RWPE1 (cell line): ENCODE results near the gene SIN3A.
A peak's percentile ranks its signal among the peaks of the same experiment; 100 is the strongest.

Experiments
- CTCF ChIA-PET: fragments of 350-600 bp; sonication (Branson Sonifier 250); formaldehyde crosslinking; extraction: SDS; loops from one replicate; lab custom pipeline; 2021; lab: Yijun Ruan, JAX
- POLR2A ChIA-PET: fragments of 400-600 bp; formaldehyde crosslinking; extraction: SDS; loops from one replicate; lab custom pipeline; 2020; ENCODE audit warnings: antibody characterized with exemption; ENCODE audit not compliant: low non-redundant PET; lab: Yijun Ruan, JAX
- DNase-seq: peaks from one replicate; pipeline ENCODE4 v3.0.0; 2012; ENCODE audit warnings: low spot score
- H3K27ac ChIP-seq: fragments of 450-650 bp; 2 replicates; pipeline ENCODE4 v1.5.1; 2017
- TF ChIP-seq, protein P1 (sequence below): fragments of 450-650 bp; conservative IDR thresholded peaks from 2 replicates; pipeline ENCODE4 v1.5.1; 2017; ENCODE audit warnings: low read depth, mild to moderate bottlenecking

The SIN3A gene

GRCh38 chr15:75436881-75437280 lies 14.6 kb downstream of the SIN3A start:
- no peak for DNase-seq
- TF ChIP-seq, protein P1, sequence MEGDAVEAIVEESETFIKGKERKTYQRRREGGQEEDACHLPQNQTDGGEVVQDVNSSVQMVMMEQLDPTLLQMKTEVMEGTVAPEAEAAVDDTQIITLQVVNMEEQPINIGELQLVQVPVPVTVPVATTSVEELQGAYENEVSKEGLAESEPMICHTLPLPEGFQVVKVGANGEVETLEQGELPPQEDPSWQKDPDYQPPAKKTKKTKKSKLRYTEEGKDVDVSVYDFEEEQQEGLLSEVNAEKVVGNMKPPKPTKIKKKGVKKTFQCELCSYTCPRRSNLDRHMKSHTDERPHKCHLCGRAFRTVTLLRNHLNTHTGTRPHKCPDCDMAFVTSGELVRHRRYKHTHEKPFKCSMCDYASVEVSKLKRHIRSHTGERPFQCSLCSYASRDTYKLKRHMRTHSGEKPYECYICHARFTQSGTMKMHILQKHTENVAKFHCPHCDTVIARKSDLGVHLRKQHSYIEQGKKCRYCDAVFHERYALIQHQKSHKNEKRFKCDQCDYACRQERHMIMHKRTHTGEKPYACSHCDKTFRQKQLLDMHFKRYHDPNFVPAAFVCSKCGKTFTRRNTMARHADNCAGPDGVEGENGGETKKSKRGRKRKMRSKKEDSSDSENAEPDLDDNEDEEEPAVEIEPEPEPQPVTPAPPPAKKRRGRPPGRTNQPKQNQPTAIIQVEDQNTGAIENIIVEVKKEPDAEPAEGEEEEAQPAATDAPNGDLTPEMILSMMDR: no peak
- ChIA-PET CTCF (interaction anchor here (0.6 kb wide), 1 partner anchor 50 kb away, joined by 3 read pairs; no protein-coding TSS in a partner anchor), POLR2A (no interaction called here)
- H3K27ac ChIP-seq: peak overlapping the region; percentile 65

- CTCF ChIA-PET: interaction anchor here (1.1 kb wide), 1 partner anchor 490 kb away, joined by 3 read pairs; no protein-coding TSS in a partner anchor
- POLR2A ChIA-PET: no interaction called here
- no peak for DNase-seq
- H3K27ac ChIP-seq: no peak overlapping the region
- TF ChIP-seq, protein P1: no peak
These were observed 19.8 kb downstream of the SIN3A start for GRCh38 chr15:75431682-75432081.

GRCh38 chr15:75431270-75431669 lies 20.2 kb downstream of the SIN3A start:
- DNase-seq: no peak
- TF ChIP-seq, protein P1: no peak
- ChIA-PET POLR2A (no interaction called here), CTCF (interaction anchor here (1.1 kb wide), 1 partner anchor 490 kb away, joined by 3 read pairs; no protein-coding TSS in a partner anchor)
- no peak overlapping the region for H3K27ac ChIP-seq

DNA sequence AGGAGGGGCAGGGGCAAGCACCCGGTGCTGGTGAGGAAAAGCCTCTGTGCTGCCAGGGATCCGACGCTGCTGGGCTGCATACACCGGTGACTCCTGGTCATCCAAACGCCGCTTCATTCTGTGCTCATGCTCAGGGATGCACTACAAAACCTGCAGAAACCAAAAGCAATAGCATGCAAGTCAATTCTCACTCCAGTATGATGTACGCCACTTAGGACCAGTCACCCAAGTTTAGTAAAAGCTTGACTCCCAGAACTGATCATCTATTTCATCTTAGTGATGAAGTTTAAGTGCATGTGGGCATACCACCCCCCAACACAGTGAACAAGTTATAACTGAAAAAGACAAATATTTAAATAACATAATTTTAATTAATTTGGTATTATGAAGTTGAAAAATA lies 21.2 kb downstream of the SIN3A start:
- ChIA-PET POLR2A (no interaction called here), CTCF (no interaction called here)
- no peak overlapping the region for H3K27ac ChIP-seq
- DNase-seq: no peak
- TF ChIP-seq, protein P1: no peak

DNA sequence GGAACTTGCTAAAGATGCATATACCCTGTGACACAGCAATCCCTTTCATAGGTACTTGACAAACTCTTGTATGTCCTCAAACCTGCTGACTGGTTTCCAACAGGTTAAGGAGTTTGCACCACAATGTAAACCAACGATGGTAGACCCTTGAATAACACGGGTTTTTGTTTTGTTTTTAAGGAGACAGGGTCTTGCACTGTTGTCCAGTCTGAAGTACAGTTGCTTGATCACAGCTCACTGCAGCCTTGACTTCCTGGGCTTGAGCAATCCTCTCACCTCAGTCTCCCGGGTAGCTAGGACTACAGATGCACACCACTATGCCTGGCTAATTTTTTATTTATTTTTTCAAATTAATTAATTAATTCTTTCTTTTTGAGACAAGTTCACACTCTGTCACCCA lies 23.3 kb downstream of the SIN3A start:
- TF ChIP-seq, protein P1: no peak
- POLR2A ChIA-PET: no interaction called here
- DNase-seq: no peak
- no peak overlapping the region for H3K27ac ChIP-seq
- CTCF ChIA-PET: no interaction called here

GRCh38 chr15:75425966-75426500 lies 25.5 kb downstream of the SIN3A start:
- ChIA-PET POLR2A (no interaction called here), CTCF (interaction anchor here (0.6 to 0.8 kb wide), 2 partner anchors 21 to 22 kb away, joined by 3 read pairs; no protein-coding TSS in a partner anchor)

More at GRCh38 chr15:75425966-75426500, 25.5 kb downstream of the SIN3A start:
- H3K27ac ChIP-seq: no peak overlapping the region
- no peak for DNase-seq
- TF ChIP-seq, protein P1: no peak
